AG10803 (cell line): ENCODE data around the gene RAD51B.
A peak's percentile ranks its signal among the peaks of the same experiment; 100 is the strongest.

Experiments used
- DNase-seq: peaks from one replicate; pipeline ENCODE4 v3.0.0; 2010; ENCODE audit warnings: low read depth
- H3K4me3 ChIP-seq: 2 replicates; pipeline ENCODE4 v1.5.1; 2011; ENCODE audit warnings: mild to moderate bottlenecking, low read length, control low read depth
- TF ChIP-seq, protein P1 (sequence below): conservative IDR thresholded peaks from 2 replicates; pipeline ENCODE4 v1.5.1; 2011; ENCODE audit warnings: mild to moderate bottlenecking, low read length, control low read depth, inconsistent platforms

The RAD51B gene

DNA sequence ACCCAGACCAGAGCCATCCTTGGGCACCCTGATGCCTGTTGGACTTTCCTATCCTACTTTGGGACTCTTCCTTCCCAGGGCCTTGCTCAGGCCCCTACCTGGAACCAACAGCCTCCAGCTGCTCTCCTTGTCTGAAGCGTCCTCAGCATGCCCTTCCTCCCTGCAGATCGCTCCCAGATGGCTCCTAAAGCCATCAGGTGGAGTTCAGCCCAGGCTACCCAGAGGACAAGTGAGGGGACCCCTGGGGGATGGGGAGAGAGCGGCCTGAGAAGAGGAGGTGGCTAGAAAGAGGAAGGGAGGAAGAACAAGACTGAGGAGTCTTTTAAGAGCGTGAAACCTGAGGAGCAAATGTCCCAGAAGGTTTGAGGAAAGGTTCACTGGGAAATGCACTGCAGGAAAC, 736.7 kb downstream of the RAD51B start:
- no peak for DNase-seq
- no peak overlapping the region for H3K4me3 ChIP-seq
- TF ChIP-seq, protein P1, sequence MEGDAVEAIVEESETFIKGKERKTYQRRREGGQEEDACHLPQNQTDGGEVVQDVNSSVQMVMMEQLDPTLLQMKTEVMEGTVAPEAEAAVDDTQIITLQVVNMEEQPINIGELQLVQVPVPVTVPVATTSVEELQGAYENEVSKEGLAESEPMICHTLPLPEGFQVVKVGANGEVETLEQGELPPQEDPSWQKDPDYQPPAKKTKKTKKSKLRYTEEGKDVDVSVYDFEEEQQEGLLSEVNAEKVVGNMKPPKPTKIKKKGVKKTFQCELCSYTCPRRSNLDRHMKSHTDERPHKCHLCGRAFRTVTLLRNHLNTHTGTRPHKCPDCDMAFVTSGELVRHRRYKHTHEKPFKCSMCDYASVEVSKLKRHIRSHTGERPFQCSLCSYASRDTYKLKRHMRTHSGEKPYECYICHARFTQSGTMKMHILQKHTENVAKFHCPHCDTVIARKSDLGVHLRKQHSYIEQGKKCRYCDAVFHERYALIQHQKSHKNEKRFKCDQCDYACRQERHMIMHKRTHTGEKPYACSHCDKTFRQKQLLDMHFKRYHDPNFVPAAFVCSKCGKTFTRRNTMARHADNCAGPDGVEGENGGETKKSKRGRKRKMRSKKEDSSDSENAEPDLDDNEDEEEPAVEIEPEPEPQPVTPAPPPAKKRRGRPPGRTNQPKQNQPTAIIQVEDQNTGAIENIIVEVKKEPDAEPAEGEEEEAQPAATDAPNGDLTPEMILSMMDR = no peak

- DNase-seq = no peak
- TF ChIP-seq, protein P1 = no peak
Measured at GRCh38 chr14:68557648-68558047, 738.1 kb downstream of the RAD51B start.

GRCh38 chr14:68558096-68558495, 738.5 kb downstream of the RAD51B start:
- no peak overlapping the region for H3K4me3 ChIP-seq
- TF ChIP-seq, protein P1 = no peak
- DNase-seq = no peak

More at GRCh38 chr14:68557648-68558047, 738.1 kb downstream of the RAD51B start:
- no peak overlapping the region for H3K4me3 ChIP-seq

DNA sequence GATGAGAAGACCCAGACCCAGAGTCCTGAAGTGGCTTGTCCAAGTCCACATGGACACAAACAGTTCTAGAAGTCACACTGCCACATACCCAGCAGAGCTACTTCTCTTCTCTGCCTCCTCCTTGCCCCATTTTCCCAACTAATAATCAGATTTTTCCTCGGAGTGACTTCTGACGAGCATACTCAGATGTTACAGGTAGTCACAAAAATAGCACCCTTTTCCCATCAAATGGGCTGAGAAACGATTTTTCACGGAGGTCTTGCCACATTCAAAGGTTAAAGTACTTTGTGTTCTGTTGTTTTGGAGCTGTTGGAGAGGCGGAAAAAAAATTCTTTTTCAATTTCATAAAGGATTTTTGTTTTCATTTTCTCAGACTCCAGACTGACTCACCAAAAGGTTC, 740.4 kb downstream of the RAD51B start:
- DNase-seq = no peak
- H3K4me3 ChIP-seq = no peak overlapping the region
- TF ChIP-seq, protein P1 = no peak

DNA sequence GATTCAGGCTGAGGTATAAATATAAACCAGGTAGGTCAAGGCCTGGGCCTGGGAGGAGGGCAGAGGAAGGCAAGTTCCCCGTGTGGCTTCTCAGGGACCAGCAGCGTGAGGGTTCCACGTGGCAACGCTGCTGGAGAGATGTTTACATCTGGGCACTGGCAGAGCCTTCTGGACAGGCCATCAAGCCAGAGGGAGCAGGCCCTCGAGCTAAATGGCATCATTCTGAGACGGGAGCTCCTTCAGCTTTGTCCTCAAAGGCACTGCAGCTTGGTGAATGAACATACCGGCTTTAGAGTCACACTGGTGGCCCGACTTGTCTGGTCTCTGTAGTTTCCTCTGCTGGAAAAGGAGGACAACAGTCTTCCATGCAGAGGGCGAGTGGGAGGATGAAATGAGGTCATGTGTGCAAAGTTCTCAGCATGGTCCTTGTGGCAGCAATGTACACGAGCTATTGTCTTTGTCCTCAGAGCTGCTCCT, 742.0 kb downstream of the RAD51B start:
- no peak overlapping the region for H3K4me3 ChIP-seq
- TF ChIP-seq, protein P1 = no peak
- peak; percentile 11 for DNase-seq

DNA sequence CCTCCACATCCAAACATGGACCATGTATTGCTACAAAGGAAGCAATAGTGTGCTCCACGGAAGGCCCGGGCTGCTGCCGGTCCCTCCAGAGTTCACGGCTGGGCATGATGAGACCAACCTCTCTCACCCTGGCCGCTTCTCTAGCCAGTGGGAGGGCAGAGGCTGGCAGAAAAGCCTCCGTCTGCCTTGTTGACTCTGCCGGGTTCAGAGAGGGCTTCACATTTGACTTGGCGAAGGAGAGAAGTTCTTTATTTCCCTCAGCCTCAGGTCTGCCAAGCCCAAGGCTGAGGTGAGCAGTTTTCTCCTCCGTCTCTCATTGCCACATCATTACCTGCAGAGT, 743.3 kb downstream of the RAD51B start:
- DNase-seq = no peak
- no peak overlapping the region for H3K4me3 ChIP-seq
- TF ChIP-seq, protein P1 = no peak

DNA sequence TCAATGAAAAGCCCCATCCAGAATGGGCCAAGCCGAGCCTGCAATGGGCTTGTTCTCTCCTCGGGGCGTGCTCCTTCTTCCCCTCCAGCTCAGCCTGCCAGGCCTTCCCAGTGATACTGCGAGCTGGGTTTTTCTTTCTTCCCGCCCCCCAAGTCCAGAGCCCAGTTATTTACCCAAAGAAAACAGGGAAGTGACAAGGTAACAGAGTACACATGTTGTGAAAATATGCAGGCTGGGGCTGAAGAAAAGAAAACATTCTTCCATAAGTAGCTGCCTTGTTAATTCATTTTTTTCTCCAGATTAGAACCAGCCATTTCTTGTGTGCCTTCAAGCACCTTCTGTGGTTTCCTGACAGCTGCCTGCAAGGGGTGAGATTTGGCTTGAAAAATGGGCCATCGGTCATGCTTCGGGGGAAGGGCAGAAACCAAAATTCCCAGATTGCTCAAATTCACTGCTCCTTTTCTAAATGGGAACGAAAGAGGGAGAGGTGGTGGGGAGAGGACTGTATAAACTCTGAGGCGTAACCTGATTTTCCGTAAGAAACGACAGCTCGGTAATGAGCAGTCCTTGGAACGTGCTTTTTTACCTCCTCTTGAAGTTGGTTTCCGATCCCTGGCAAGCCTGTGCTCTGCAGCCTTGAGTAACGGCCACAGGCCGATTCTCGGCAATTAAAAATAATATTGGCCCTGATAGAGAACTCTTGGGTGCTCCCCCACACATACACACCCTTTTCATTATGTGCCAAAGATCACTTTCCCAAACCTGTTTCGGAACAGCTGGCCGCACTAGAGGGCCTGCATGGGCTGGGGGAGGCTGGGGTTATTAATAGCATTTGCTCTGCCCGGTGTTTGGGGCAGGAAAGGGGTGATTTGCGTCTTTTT, 743.9 kb downstream of the RAD51B start:
- H3K4me3 ChIP-seq = no peak overlapping the region
- DNase-seq = peak; percentile 94
- TF ChIP-seq, protein P1 = no peak
